Gastrocnemius medialis (tissue), 4 donors: ENCODE results near the gene GSTK1.

Source experiments
- CTCF ChIP-seq, 5 experiments: fragments of 450-650 bp in 3 of 5; fragments of 200-600 bp in 2 of 5; sonication (generic) in 2 of 5; IDR thresholded peaks in 4 of 5; conservative IDR thresholded peaks in 1 of 5; 1 replicate in 4 of 5; 2 replicates in 1 of 5; pipeline ENCODE4 v1.5.1; 2016 to 2019; ENCODE audit warnings: antibody characterized with exemption in 5 of 5, mild to moderate bottlenecking in 3 of 5, moderate library complexity in 3 of 5
- POLR2A ChIP-seq, 2 donors: fragments of 450-650 bp; IDR thresholded peaks; one replicate each; pipeline ENCODE4 v1.6.1; 2017; ENCODE audit warnings: antibody characterized with exemption in 2 of 2, mild to moderate bottlenecking in 2 of 2, moderate library complexity in 2 of 2

- TF ChIP-seq CTCF (IDR thresholded peaks at IDR 0.05 in 4 of 5, conservative IDR thresholded peaks at IDR 0.05 in 1 of 5) (no peak), POLR2A (IDR thresholded peaks at IDR 0.05) (no peak)
Measured at GRCh38 chr7:143237366-143237765, 25.9 kb upstream of the GSTK1 start.
